HG03558 (cell line): ENCODE results near the gene IL16.
"Not testable (repeated sequence)": the region's sequence is repeated elsewhere in the genome, so short reads cannot be mapped to it uniquely, and the experiment has no call there.

Experiments
- ATAC-seq: cut with Tn5 transposase; IDR thresholded peaks from one replicate; pipeline ENCODE4 v1.9.1; 2021; ENCODE audit warnings: moderate number of reproducible peaks; ENCODE audit not compliant: unreplicated experiment; ENCODE audit errors: extremely low read depth

Gene IL16

GRCh38 chr15:81196576-81197254, at the start of gene IL16:
TSS of gene IL16 (plus strand) at chr15:81196879. CDS start at chr15:81225400, 28,521 bp downstream.
- ATAC-seq: no peak

GRCh38 chr15:81151389-81151788, 45.3 kb upstream of the IL16 start:
- ATAC-seq: no peak

GRCh38 chr15:81152339-81152738, 44.3 kb upstream of the IL16 start:
- ATAC-seq: no peak

- ATAC-seq: no peak
Measured at GRCh38 chr15:81152799-81153198, 43.9 kb upstream of the IL16 start.

- ATAC-seq: no peak
Measured at GRCh38 chr15:81155375-81156218, 41.1 kb upstream of the IL16 start.

- ATAC-seq: no peak
Measured at GRCh38 chr15:81156324-81156723, 40.4 kb upstream of the IL16 start.

GRCh38 chr15:81157195-81157938, 39.3 kb upstream of the IL16 start:
- no peak for ATAC-seq

- no peak for ATAC-seq
Measured at GRCh38 chr15:81157939-81158223, 38.8 kb upstream of the IL16 start.

GRCh38 chr15:81158561-81158960, 38.1 kb upstream of the IL16 start:
- ATAC-seq: not testable (repeated sequence)

GRCh38 chr15:81160312-81161159, 36.1 kb upstream of the IL16 start:
- ATAC-seq: no peak

- ATAC-seq: no peak
Measured at GRCh38 chr15:81161160-81161673, 35.5 kb upstream of the IL16 start.

GRCh38 chr15:81161851-81162250, 34.8 kb upstream of the IL16 start:
- ATAC-seq: no peak

- no peak for ATAC-seq
Measured at GRCh38 chr15:81163961-81164800, 32.5 kb upstream of the IL16 start.

GRCh38 chr15:81165535-81165934, 31.1 kb upstream of the IL16 start:
- ATAC-seq: no peak

- no peak for ATAC-seq
Measured at GRCh38 chr15:81166636-81167305, 29.9 kb upstream of the IL16 start.

GRCh38 chr15:81168131-81168526, 28.6 kb upstream of the IL16 start:
- ATAC-seq: no peak

GRCh38 chr15:81168644-81169043, 28.0 kb upstream of the IL16 start:
- ATAC-seq: no peak

- ATAC-seq: no peak
Measured at GRCh38 chr15:81170511-81170910, 26.2 kb upstream of the IL16 start.

GRCh38 chr15:81171286-81171685, 25.4 kb upstream of the IL16 start:
- ATAC-seq: no peak
